Trophoblast cell (in vitro differentiated cells and primary cell): Measurements from ENCODE around the gene SIK3.
A peak's percentile ranks its signal among the peaks of the same experiment; 100 is the strongest.

ENCODE experiments used
- DNase-seq, 2 donors: peaks; one replicate each; pipeline ENCODE4 v3.0.0-alpha.2; 2016
- H2AFZ ChIP-seq: 2 replicates; pipeline ENCODE4 v1.6.1; 2013; ENCODE audit warnings: low read length, moderate library complexity, mild to moderate bottlenecking; ENCODE audit not compliant: insufficient read depth, poor library complexity
- H2AK5ac ChIP-seq: 2 replicates; pipeline ENCODE4 v1.6.1; 2013; ENCODE audit warnings: mild to moderate bottlenecking, low read length
- H2BK120ac ChIP-seq: 2 replicates; pipeline ENCODE4 v1.6.1; 2013; ENCODE audit warnings: low read length, mild to moderate bottlenecking, moderate library complexity; ENCODE audit not compliant: insufficient read depth, poor library complexity
- H2BK12ac ChIP-seq: 2 replicates; pipeline ENCODE4 v1.6.1; 2013; ENCODE audit warnings: mild to moderate bottlenecking, low read length, moderate library complexity
- H2BK5ac ChIP-seq: 2 replicates; pipeline ENCODE4 v1.6.1; 2013; ENCODE audit warnings: low read length, low read depth, moderate library complexity, mild to moderate bottlenecking; ENCODE audit not compliant: poor library complexity
- H3K14ac ChIP-seq: 2 replicates; pipeline ENCODE4 v1.6.1; 2013; ENCODE audit warnings: mild to moderate bottlenecking, low read length
- H3K18ac ChIP-seq: 2 replicates; pipeline ENCODE4 v1.6.1; 2013; ENCODE audit warnings: mild to moderate bottlenecking, low read length
- H3K23ac ChIP-seq: 2 replicates; pipeline ENCODE4 v1.6.1; 2013; ENCODE audit warnings: low read length
- H3K27ac ChIP-seq: 2 replicates; pipeline ENCODE4 v1.5.1; 2013; ENCODE audit warnings: low read depth, mild to moderate bottlenecking, inconsistent platforms, low read length, moderate library complexity
- H3K27me3 ChIP-seq: 2 replicates; pipeline ENCODE4 v1.6.1; 2013; ENCODE audit warnings: inconsistent platforms, mild to moderate bottlenecking, low read length, moderate library complexity; ENCODE audit not compliant: insufficient read depth
- H3K36me3 ChIP-seq, 2 experiments: 1 replicate in 1 of 2; 2 replicates in 1 of 2; pipeline ENCODE4 v1.6.1; 2013; ENCODE audit warnings: low read length in 2 of 2, mild to moderate bottlenecking in 2 of 2, moderate library complexity in 1 of 2; ENCODE audit not compliant: insufficient read depth in 2 of 2, control insufficient read depth in 1 of 2
- H3K4ac ChIP-seq: 2 replicates; pipeline ENCODE4 v1.6.1; 2013; ENCODE audit warnings: low read depth, mild to moderate bottlenecking, low read length, moderate library complexity
- H3K4me1 ChIP-seq, 2 experiments: 1 replicate in 1 of 2; 2 replicates in 1 of 2; pipeline ENCODE4 v1.6.1; 2013; ENCODE audit warnings: low read length in 2 of 2, mild to moderate bottlenecking in 2 of 2, moderate library complexity in 1 of 2; ENCODE audit not compliant: insufficient read depth in 2 of 2, control insufficient read depth in 1 of 2
- H3K4me2 ChIP-seq: 2 replicates; pipeline ENCODE4 v1.6.1; 2013; ENCODE audit warnings: inconsistent platforms, mild to moderate bottlenecking, low read length, moderate library complexity
- H3K4me3 ChIP-seq: 2 replicates; pipeline ENCODE4 v1.5.1; 2013; ENCODE audit warnings: mild to moderate bottlenecking, low read depth, low read length, inconsistent platforms
- H3K79me1 ChIP-seq: one replicate; pipeline ENCODE4 v1.6.1; 2013; ENCODE audit warnings: low read length
- H3K79me2 ChIP-seq: 2 replicates; pipeline ENCODE4 v1.6.1; 2013; ENCODE audit warnings: low read length, mild to moderate bottlenecking; ENCODE audit not compliant: control insufficient read depth, insufficient read depth, poor library complexity
- H3K9ac ChIP-seq: 2 replicates; pipeline ENCODE4 v1.6.1; 2013; ENCODE audit warnings: mild to moderate bottlenecking, low read length
- H3K9me3 ChIP-seq: 2 replicates; pipeline ENCODE4 v1.6.1; 2013; ENCODE audit warnings: low read depth, mild to moderate bottlenecking, control low read depth, inconsistent platforms, low read length; ENCODE audit not compliant: insufficient read depth
- H4K12ac ChIP-seq: 2 replicates; pipeline ENCODE4 v1.6.1; 2013; ENCODE audit warnings: low read depth, mild to moderate bottlenecking, low read length, moderate library complexity
- H4K8ac ChIP-seq: 2 replicates; pipeline ENCODE4 v1.6.1; 2013; ENCODE audit warnings: low read depth, mild to moderate bottlenecking, low read length, moderate library complexity
- H4K91ac ChIP-seq: one replicate; pipeline ENCODE4 v1.6.1; 2013; ENCODE audit warnings: low read depth, mild to moderate bottlenecking, low read length, moderate library complexity
- WGBS: extraction: QIAGEN DNeasy Blood & Tissue Kit; methylation state at CpG from one replicate; pipeline ENCODE4 v1.1.7; 2013; ENCODE audit warnings: missing lambda C conversion rate; ENCODE audit not compliant: insufficient read length, insufficient coverage; ENCODE audit errors: extremely low coverage; 5-methylcytosine and 5-hydroxymethylcytosine counted together

SIK3 gene

DNA sequence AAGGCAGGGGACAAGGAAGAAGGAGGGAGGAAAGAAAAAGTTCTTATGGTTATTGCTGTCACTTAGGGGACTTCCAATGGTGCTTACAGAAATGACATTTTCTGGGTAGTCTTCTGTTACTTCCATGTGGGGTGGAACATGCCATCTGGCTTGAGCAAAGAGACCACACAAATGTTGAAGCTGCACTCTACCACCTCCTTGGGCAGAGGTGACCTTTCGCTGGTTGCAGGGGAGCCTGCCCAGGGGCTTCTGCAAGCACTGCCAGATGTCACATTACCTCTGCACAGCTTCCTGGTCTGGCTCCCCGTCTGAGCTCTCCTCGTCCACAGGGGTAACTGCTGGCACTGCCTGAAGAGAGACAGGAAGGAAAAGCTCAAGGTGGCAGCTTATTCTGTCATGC lies 228.2 kb downstream of the SIK3 start:
- Histone ChIP-seq H2AK5ac (no peak overlapping the region), H2BK120ac (no peak overlapping the region), H3K4me2 (no peak overlapping the region), H3K79me2 (no peaks in the 10 kb centered on the region), H3K18ac (no peak overlapping the region), H3K9me3 (no peaks in the 10 kb centered on the region), H2BK5ac (no peak overlapping the region), H3K4me1 (peaks cover 5 to 8% of the 10 kb centered on the region in 2 experiments), H3K36me3 (peaks cover 13 to 27% of the 10 kb centered on the region in 2 experiments), H3K27ac (no peak overlapping the region), H4K12ac (no peak overlapping the region), H3K4me3 (no peak overlapping the region), H4K8ac (no peak overlapping the region), H3K14ac (no peak overlapping the region), H2BK12ac (no peak overlapping the region), H3K9ac (no peak overlapping the region), H3K23ac (no peak overlapping the region), H3K27me3 (no peaks in the 10 kb centered on the region), H3K79me1 (no peaks in the 10 kb centered on the region), H2AFZ (no peak overlapping the region), H3K4ac (no peak overlapping the region), H4K91ac (no peak overlapping the region)
- no peak for DNase-seq
- WGBS: no CpG with 5 or more reads among the region's 3 CpGs

DNA sequence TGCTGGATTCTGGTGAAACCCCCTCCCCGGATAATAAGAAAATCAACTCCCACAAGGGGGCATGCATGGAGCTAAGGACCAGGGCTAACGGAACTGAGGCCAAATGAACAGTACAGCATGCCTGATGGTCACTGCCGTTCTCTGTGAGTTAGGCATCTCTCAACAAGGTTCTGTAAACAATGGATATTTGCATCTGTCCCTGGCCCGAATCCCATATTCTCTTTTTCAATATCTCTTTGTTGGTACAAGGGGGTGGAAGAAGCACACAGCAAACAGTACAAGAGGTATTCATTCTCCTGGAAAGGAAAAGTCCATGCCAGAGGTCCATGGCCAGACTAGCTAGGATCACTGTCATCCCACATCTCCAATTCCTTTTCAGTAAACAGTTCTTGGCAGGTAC lies 228.6 kb downstream of the SIK3 start:
- no peak overlapping the region for H2BK5ac ChIP-seq
- no peak overlapping the region for H2BK120ac ChIP-seq
- H4K91ac ChIP-seq: no peak overlapping the region
- H3K36me3 ChIP-seq: peaks cover 13 to 26% of the 10 kb centered on the region in 2 experiments
- H3K27ac ChIP-seq: no peak overlapping the region
- no peaks in the 10 kb centered on the region for H3K9me3 ChIP-seq
- H2BK12ac ChIP-seq: no peak overlapping the region
- H3K23ac ChIP-seq: no peak overlapping the region
- H3K4me2 ChIP-seq: no peak overlapping the region
- no peaks in the 10 kb centered on the region for H3K79me2 ChIP-seq
- H2AK5ac ChIP-seq: no peak overlapping the region
- H3K27me3 ChIP-seq: no peaks in the 10 kb centered on the region
- H3K14ac ChIP-seq: no peak overlapping the region
- no peak overlapping the region for H3K4ac ChIP-seq
- H3K79me1 ChIP-seq: no peaks in the 10 kb centered on the region
- no peak for DNase-seq
- H2AFZ ChIP-seq: no peak overlapping the region
- H4K12ac ChIP-seq: no peak overlapping the region
- H3K4me3 ChIP-seq: no peak overlapping the region
- no peak overlapping the region for H3K18ac ChIP-seq
- no peak overlapping the region for H3K9ac ChIP-seq
- H3K4me1 ChIP-seq: peaks cover 5 to 7% of the 10 kb centered on the region in 2 experiments
- H4K8ac ChIP-seq: no peak overlapping the region
- WGBS: no CpG with 5 or more reads among the region's 4 CpGs

DNA sequence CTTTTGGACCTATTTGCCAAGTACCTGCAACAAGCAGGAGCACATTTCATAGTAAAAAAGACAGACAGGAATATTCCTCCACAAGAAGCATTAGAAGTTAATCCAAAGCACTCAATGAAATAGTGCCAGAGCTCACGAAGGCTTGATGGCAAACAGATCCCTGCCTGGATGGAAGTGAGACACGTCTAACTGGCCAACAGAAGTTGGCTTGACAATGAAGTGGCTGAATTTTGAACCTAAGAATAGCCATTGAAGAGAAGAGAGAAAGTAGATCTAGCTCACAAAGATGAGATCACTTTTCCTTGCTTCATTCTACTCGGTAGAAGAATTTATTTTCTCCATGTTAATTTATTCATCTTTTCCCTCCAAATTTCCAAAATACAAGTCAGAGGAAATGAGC lies 230.2 kb downstream of the SIK3 start:
- Histone ChIP-seq H3K18ac (no peak overlapping the region), H2BK12ac (no peak overlapping the region), H4K8ac (no peak overlapping the region), H3K27ac (no peak overlapping the region), H3K9ac (no peak overlapping the region), H3K4me3 (no peak overlapping the region), H3K9me3 (no peaks in the 10 kb centered on the region), H2BK5ac (no peak overlapping the region), H3K4me2 (no peak overlapping the region), H4K12ac (no peak overlapping the region), H3K4ac (no peak overlapping the region), H3K36me3 (peaks cover 15 to 28% of the 10 kb centered on the region in 2 experiments), H2AFZ (no peak overlapping the region), H3K79me1 (no peaks in the 10 kb centered on the region), H3K4me1 (peaks cover 5 to 8% of the 10 kb centered on the region in 2 experiments), H2AK5ac (no peak overlapping the region), H3K79me2 (no peaks in the 10 kb centered on the region), H3K27me3 (no peaks in the 10 kb centered on the region), H4K91ac (no peak overlapping the region), H2BK120ac (no peak overlapping the region), H3K14ac (no peak overlapping the region), H3K23ac (no peak overlapping the region)
- DNase-seq: no peak
- WGBS: no CpG with 5 or more reads among the region's 3 CpGs

DNA sequence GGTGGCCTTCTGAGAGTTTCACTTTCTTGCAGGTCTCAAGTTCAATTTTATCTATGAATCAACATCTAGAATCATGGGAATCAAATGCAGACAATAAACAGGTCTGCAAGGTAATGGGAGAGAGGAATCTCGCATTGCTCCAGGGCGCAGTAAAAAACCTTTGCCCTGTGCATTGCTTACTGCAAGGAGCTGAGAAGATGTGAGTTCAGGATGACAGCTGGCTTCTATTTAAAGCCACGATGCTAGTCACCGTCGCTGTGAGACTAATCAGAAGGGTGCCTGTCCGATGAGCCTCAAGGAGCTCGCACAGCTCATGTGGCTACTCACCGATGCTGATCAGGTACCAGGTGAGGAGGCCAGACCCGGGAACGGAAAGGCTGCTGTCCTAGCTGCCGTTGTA lies 230.6 kb downstream of the SIK3 start:
- Histone ChIP-seq H2AK5ac (no peak overlapping the region), H3K79me2 (no peaks in the 10 kb centered on the region), H3K4me2 (no peak overlapping the region), H3K4me1 (peaks cover 5 to 8% of the 10 kb centered on the region in 2 experiments), H3K27ac (no peak overlapping the region), H3K4me3 (no peak overlapping the region), H2AFZ (no peak overlapping the region), H4K12ac (no peak overlapping the region), H2BK5ac (no peak overlapping the region), H3K9me3 (no peaks in the 10 kb centered on the region), H4K91ac (no peak overlapping the region), H3K14ac (no peak overlapping the region), H3K9ac (no peak overlapping the region), H2BK120ac (no peak overlapping the region), H4K8ac (no peak overlapping the region), H2BK12ac (no peak overlapping the region), H3K23ac (no peak overlapping the region), H3K27me3 (no peaks in the 10 kb centered on the region), H3K36me3 (peaks cover 13 to 26% of the 10 kb centered on the region in 2 experiments), H3K4ac (no peak overlapping the region), H3K79me1 (no peaks in the 10 kb centered on the region), H3K18ac (no peak overlapping the region)
- WGBS: no CpG with 5 or more reads among the region's 11 CpGs
- peak; percentile 43 to 63 for DNase-seq
